GM12878 (cell line): ENCODE results near the gene DCTPP1. TPM values are rescaled to one million over a fixed set of nuclear protein-coding genes. Genes with fewer than 3 reads are reported as not detected.
A peak's percentile ranks its signal among the peaks of the same experiment; 100 is the strongest.

Experiments
- ATF7 ChIP-seq: fragments of 450-650 bp; IDR thresholded peaks from 2 replicates; pipeline ENCODE4 v1.6.1; 2016; ENCODE audit warnings: low read depth, mild to moderate bottlenecking
- BMI1 ChIP-seq: fragments of 450-650 bp; IDR thresholded peaks from 2 replicates; pipeline ENCODE4 v1.6.1; 2016; ENCODE audit warnings: mild to moderate bottlenecking, moderate library complexity, borderline replicate concordance
- CEBPZ ChIP-seq: fragments of 150-350 bp; IDR thresholded peaks from 2 replicates; pipeline ENCODE4 v1.6.1; 2016; ENCODE audit warnings: low read depth, low read length
- EGR1 ChIP-seq, 2 experiments: IDR thresholded peaks; 1 replicate in 1 of 2; 2 replicates in 1 of 2; pipeline ENCODE4 v1.6.1; 2011 to 2012; ENCODE audit warnings: low read depth in 2 of 2, low read length in 2 of 2, borderline replicate concordance in 1 of 2, mild to moderate bottlenecking in 1 of 2, moderate library complexity in 1 of 2
- FOXK2 ChIP-seq: fragments of 450-650 bp; IDR thresholded peaks from 2 replicates; pipeline ENCODE4 v1.6.1; 2017; ENCODE audit warnings: mild to moderate bottlenecking, moderate library complexity
- JUND ChIP-seq: IDR thresholded peaks from 2 replicates; pipeline ENCODE4 v1.6.1; 2012; ENCODE audit warnings: low read depth, mild to moderate bottlenecking, low read length, improper control_type of control experiment, moderate library complexity
- NFIC ChIP-seq: IDR thresholded peaks from 2 replicates; pipeline ENCODE4 v1.6.1; 2012; ENCODE audit warnings: low read depth, mild to moderate bottlenecking, inconsistent platforms, low read length, moderate library complexity
- RAD51 ChIP-seq: fragments of 450-650 bp; IDR thresholded peaks from 2 replicates; pipeline ENCODE4 v1.6.1; 2016; ENCODE audit warnings: moderate library complexity, mild to moderate bottlenecking, inconsistent platforms
- RCOR1 ChIP-seq: conservative IDR thresholded peaks from 2 replicates; pipeline ENCODE4 v1.6.1; 2012; ENCODE audit warnings: low read depth, low read length, improper control_type of control experiment
- RUNX3 ChIP-seq: IDR thresholded peaks from 2 replicates; pipeline ENCODE4 v1.6.1; 2012; ENCODE audit warnings: low read length, inconsistent platforms
- SMARCA5 ChIP-seq: fragments of 450-650 bp; IDR thresholded peaks from 2 replicates; pipeline ENCODE4 v1.6.1; 2017; ENCODE audit warnings: mild to moderate bottlenecking
- STAT3 ChIP-seq: IDR thresholded peaks from 2 replicates; pipeline ENCODE4 v1.6.1; 2011; ENCODE audit warnings: low read depth, low read length, improper control_type of control experiment
- polyA plus RNA-seq, 11 experiments: library from polyadenylated mRNA; depleted of rRNA in 4 of 11; unstranded in 6 of 11; stranded (reverse) in 5 of 11; fragments of >200 nt; fragmentation: Nextera tagmentation in 4 of 11; fragmentation: Illumina TruSeq in 1 of 11; extraction: Ambion mirVana in 4 of 11; extraction: Trizol in 1 of 11; gene quantifications; 1 replicate in 1 of 11; 2 replicates in 10 of 11; pipeline versions ENCODE4 v1.2.1 to v1.2.3, GENCODE V29; 2011 to 2016; ENCODE audit warnings: inconsistent platforms in 2 of 11, missing spikeins in 2 of 11, low read depth in 1 of 11
- total RNA-seq, 4 experiments: library from RNA; depleted of rRNA in 3 of 4; stranded (reverse); fragments of >200 nt in 3 of 4; fragmentation: Illumina TruSeq in 1 of 4; extraction: Trizol in 1 of 4; gene quantifications; 2 replicates each; pipeline versions ENCODE4 v1.2.1 to v1.2.3, GENCODE V29; 2013 to 2021
- TF ChIP-seq, protein P1 (sequence below): fragments of 450-650 bp; formaldehyde crosslinking; IDR thresholded peaks from 2 replicates; pipeline ENCODE4 v1.4.0; 2022; ENCODE audit warnings: mild to moderate bottlenecking, moderate library complexity
- TF ChIP-seq, protein P2 (sequence below): fragments of 450-650 bp; IDR thresholded peaks from 2 replicates; pipeline ENCODE4 v1.6.1; 2016; ENCODE audit warnings: mild to moderate bottlenecking
- TF ChIP-seq, protein P3 (sequence below): IDR thresholded peaks from 2 replicates; pipeline ENCODE4 v1.6.1; 2011; ENCODE audit warnings: mild to moderate bottlenecking, low read depth, low read length, moderate library complexity; ENCODE audit not compliant: insufficient replicate concordance
- TF ChIP-seq, protein P4 (sequence below): fragments of 450-650 bp; IDR thresholded peaks from 2 replicates; pipeline ENCODE4 v1.6.1; 2017; ENCODE audit warnings: antibody characterized with exemption, mild to moderate bottlenecking, moderate library complexity

The DCTPP1 gene
- total and polyA plus RNA-seq, 10 of the 15 experiments (the other 5 are each of a cell fraction or from before 2014, with no cell fraction given): 72.1 to 266 (median 157) TPM

GRCh38 chr16:30473231-30474073 is 43.6 kb upstream of the DCTPP1 start (continued):
- TF ChIP-seq, protein P1, sequence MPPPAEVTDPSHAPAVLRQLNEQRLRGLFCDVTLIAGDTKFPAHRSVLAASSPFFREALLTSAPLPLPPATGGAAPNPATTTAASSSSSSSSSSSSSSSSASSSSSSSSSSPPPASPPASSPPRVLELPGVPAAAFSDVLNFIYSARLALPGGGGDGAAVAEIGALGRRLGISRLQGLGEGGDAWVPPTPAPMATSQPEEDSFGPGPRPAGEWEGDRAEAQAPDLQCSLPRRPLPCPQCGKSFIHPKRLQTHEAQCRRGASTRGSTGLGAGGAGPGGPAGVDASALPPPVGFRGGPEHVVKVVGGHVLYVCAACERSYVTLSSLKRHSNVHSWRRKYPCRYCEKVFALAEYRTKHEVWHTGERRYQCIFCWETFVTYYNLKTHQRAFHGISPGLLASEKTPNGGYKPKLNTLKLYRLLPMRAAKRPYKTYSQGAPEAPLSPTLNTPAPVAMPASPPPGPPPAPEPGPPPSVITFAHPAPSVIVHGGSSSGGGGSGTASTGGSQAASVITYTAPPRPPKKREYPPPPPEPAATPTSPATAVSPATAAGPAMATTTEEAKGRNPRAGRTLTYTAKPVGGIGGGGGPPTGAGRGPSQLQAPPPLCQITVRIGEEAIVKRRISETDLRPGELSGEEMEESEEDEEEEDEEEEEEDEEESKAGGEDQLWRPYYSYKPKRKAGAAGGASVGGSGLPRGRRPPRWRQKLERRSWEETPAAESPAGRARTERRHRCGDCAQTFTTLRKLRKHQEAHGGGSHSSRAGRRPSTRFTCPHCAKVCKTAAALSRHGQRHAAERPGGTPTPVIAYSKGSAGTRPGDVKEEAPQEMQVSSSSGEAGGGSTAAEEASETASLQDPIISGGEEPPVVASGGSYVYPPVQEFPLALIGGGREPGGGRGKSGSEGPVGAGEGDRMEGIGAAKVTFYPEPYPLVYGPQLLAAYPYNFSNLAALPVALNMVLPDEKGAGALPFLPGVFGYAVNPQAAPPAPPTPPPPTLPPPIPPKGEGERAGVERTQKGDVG: no peak
- TF ChIP-seq CEBPZ (no peak), RAD51 (0 out of 2 replicates have a peak, but pooled peaks have one; percentile 23), RCOR1 (no peak), FOXK2 (no peak), SMARCA5 (no peak), BMI1 (no peak), EGR1 (IDR thresholded peaks at IDR 0.05; ENCODE audit: borderline replicate concordance in 1 of 2, low read depth in 2 of 2, low read length in 2 of 2) (peak in 1 of 2 experiments; percentile 95; a peak in 2 of 3 replicates), STAT3 (no peak), ATF7 (peak; percentile 82), JUND (no peak), RUNX3 (peak; percentile 95), NFIC (peak; percentile 76; the same call in 1 of the 2 replicates)
- TF ChIP-seq, protein P2, sequence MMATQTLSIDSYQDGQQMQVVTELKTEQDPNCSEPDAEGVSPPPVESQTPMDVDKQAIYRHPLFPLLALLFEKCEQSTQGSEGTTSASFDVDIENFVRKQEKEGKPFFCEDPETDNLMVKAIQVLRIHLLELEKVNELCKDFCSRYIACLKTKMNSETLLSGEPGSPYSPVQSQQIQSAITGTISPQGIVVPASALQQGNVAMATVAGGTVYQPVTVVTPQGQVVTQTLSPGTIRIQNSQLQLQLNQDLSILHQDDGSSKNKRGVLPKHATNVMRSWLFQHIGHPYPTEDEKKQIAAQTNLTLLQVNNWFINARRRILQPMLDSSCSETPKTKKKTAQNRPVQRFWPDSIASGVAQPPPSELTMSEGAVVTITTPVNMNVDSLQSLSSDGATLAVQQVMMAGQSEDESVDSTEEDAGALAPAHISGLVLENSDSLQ: no peak
- TF ChIP-seq, protein P3, sequence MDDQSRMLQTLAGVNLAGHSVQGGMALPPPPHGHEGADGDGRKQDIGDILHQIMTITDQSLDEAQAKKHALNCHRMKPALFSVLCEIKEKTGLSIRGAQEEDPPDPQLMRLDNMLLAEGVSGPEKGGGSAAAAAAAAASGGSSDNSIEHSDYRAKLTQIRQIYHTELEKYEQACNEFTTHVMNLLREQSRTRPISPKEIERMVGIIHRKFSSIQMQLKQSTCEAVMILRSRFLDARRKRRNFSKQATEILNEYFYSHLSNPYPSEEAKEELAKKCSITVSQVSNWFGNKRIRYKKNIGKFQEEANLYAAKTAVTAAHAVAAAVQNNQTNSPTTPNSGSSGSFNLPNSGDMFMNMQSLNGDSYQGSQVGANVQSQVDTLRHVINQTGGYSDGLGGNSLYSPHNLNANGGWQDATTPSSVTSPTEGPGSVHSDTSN: no peak
- TF ChIP-seq, protein P4, sequence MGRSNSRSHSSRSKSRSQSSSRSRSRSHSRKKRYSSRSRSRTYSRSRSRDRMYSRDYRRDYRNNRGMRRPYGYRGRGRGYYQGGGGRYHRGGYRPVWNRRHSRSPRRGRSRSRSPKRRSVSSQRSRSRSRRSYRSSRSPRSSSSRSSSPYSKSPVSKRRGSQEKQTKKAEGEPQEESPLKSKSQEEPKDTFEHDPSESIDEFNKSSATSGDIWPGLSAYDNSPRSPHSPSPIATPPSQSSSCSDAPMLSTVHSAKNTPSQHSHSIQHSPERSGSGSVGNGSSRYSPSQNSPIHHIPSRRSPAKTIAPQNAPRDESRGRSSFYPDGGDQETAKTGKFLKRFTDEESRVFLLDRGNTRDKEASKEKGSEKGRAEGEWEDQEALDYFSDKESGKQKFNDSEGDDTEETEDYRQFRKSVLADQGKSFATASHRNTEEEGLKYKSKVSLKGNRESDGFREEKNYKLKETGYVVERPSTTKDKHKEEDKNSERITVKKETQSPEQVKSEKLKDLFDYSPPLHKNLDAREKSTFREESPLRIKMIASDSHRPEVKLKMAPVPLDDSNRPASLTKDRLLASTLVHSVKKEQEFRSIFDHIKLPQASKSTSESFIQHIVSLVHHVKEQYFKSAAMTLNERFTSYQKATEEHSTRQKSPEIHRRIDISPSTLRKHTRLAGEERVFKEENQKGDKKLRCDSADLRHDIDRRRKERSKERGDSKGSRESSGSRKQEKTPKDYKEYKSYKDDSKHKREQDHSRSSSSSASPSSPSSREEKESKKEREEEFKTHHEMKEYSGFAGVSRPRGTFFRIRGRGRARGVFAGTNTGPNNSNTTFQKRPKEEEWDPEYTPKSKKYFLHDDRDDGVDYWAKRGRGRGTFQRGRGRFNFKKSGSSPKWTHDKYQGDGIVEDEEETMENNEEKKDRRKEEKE: no peak
